Upper lobe of left lung (tissue), 4 donors: ENCODE data around the gene ZNF775.

ENCODE experiments used
- POLR2A ChIP-seq, 4 donors: fragments of 450-650 bp; IDR thresholded peaks; one replicate each; pipeline ENCODE4 v1.5.1; 2016 to 2017; ENCODE audit warnings: antibody characterized with exemption in 4 of 4, mild to moderate bottlenecking in 2 of 4
- POLR2AphosphoS5 ChIP-seq, 2 donors: sonication (generic); formaldehyde crosslinking; IDR thresholded peaks; one replicate each; pipeline ENCODE4 v1.5.1; 2017; ENCODE audit warnings: antibody characterized with exemption in 2 of 2
- TF ChIP-seq, protein P1 (sequence below), 6 experiments: fragments of 450-650 bp in 4 of 6; fragments of 200-600 bp in 2 of 6; sonication (generic) in 2 of 6; IDR thresholded peaks; one replicate each; pipeline ENCODE4 v1.5.1; 2016 to 2019; ENCODE audit warnings: antibody characterized with exemption in 6 of 6

DNA sequence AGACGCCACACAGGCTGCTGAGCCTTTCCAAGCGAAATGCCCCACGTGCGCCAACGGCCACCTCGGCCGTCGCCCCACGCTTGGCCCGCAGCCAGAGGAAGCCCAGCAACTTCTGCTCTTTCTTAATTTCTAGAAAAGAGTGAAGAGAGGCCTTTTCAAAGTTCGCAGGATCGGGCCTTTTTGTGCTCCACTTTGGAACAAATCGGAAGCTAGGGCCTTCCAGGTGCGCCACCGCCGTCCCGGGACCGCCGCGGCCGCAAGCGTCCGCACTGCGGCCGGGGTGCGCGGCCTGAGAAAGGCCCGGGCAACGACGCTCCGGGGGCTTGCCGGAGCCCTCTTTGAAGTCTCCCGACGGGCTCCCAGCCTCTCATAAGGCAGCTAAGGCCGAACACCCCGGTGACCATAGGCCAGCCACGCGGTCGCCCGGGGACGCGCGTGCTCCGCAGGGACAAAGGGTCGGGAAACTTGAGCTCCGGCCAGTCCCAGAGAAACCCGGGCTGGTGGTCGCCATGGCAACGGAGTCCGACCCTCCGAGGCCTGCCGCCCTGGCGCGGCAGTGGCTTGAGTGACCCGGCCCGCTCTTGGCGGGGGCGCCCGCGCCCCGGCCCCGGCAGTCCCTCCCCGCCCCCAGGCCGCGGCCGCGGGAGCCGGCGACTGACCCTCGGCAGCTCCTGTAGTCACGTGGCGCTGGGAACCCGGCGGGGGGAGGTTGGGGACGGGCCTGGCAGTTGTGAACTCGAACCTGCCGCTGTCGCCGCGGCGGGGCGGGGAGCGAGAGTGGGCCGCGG lies 10.8 kb upstream of the ZNF775 start, which contains the start of gene REPIN1:
- TF ChIP-seq POLR2AphosphoS5 (IDR thresholded peaks at IDR 0.05) (peak; percentile 61 to 83), POLR2A (IDR thresholded peaks at IDR 0.05) (peak in 3 of 4 donors; percentile 4 to 84 (median 47))
- TF ChIP-seq, protein P1, sequence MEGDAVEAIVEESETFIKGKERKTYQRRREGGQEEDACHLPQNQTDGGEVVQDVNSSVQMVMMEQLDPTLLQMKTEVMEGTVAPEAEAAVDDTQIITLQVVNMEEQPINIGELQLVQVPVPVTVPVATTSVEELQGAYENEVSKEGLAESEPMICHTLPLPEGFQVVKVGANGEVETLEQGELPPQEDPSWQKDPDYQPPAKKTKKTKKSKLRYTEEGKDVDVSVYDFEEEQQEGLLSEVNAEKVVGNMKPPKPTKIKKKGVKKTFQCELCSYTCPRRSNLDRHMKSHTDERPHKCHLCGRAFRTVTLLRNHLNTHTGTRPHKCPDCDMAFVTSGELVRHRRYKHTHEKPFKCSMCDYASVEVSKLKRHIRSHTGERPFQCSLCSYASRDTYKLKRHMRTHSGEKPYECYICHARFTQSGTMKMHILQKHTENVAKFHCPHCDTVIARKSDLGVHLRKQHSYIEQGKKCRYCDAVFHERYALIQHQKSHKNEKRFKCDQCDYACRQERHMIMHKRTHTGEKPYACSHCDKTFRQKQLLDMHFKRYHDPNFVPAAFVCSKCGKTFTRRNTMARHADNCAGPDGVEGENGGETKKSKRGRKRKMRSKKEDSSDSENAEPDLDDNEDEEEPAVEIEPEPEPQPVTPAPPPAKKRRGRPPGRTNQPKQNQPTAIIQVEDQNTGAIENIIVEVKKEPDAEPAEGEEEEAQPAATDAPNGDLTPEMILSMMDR (IDR thresholded peaks at IDR 0.05), result peak in 1 of 6 experiments; percentile 5
